ENCODE results near the gene H2BW1.
"Not testable (repeated sequence)": the region's sequence is repeated elsewhere in the genome, so short reads cannot be mapped to it uniquely, and the experiment has no call there.

H2BW1 gene, protein sequence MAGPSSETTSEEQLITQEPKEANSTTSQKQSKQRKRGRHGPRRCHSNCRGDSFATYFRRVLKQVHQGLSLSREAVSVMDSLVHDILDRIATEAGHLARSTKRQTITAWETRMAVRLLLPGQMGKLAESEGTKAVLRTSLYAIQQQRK

DNA sequence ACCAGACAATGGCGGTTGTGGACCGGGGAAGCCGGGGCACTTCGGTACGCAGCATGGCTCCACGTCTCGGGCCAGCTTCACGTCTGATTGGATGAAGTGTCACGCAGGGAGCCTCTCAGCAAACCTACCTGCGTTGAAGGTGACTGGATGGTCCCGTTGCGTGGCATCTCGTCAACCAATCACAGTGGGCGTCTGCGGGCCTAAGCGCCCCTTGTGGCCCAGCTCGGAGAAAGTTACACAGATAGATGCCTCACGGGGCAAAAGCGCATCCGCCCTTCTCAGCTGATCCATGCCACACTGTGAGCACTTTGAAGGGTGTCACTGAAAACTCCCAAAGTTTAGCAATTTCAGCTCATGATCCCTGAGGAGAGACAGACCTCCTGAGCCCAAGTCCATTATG, at the start of gene H2BW1:
TSS of gene H2BW1 (minus strand) at position 103 of the 400 bp plus-strand sequence. CDS start 132 bp downstream, outside the sequence.
- no peaks in the 10 kb centered on the region for H3K4me1 ChIP-seq (ENCODE audit: control insufficient read depth, insufficient read depth, low read length)
- no peak within 1 kb of the TSS for H3K27ac ChIP-seq (ENCODE audit: low read depth, low read length)
- no peaks in the 10 kb centered on the region for H3K27me3 ChIP-seq (ENCODE audit: control insufficient read depth, insufficient read depth, low read length)
- no peak within 1 kb of the TSS for H3K9ac ChIP-seq (ENCODE audit: low read length)
- H3K4me3 ChIP-seq (ENCODE audit: low read length): no peak within 1 kb of the TSS
- H3K36me3 ChIP-seq (ENCODE audit: control insufficient read depth, insufficient read depth, low read length): no peaks in the 10 kb centered on the region

DNA sequence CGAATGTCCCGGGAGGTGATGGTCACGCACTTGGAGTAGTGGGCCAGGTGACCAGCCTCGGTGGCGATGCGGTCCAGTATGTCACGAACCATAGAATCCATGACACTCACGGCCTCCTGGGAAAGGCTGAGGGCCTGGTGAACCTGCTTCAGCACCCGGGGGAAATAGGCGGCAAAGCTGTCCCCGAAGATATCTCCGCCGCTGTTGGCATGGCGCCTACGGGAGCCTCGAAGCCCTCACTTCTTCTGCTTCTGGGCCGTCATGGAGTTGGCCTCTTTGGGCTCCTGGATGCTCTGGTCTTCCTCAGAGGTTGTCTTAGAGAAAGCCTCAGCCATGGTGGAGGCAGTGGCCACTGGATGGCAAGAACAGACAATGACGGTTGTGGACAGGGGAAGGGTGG, 49.1 kb upstream of the H2BW1 start:
- H3K9ac ChIP-seq (ENCODE audit: low read length); H3K36me3 ChIP-seq (ENCODE audit: control insufficient read depth, insufficient read depth, low read length); H3K27ac ChIP-seq (ENCODE audit: low read depth, low read length); H3K4me3 ChIP-seq (ENCODE audit: low read length); H3K27me3 ChIP-seq (ENCODE audit: control insufficient read depth, insufficient read depth, low read length); H3K4me1 ChIP-seq (ENCODE audit: control insufficient read depth, insufficient read depth, low read length): not testable (repeated sequence)

DNA sequence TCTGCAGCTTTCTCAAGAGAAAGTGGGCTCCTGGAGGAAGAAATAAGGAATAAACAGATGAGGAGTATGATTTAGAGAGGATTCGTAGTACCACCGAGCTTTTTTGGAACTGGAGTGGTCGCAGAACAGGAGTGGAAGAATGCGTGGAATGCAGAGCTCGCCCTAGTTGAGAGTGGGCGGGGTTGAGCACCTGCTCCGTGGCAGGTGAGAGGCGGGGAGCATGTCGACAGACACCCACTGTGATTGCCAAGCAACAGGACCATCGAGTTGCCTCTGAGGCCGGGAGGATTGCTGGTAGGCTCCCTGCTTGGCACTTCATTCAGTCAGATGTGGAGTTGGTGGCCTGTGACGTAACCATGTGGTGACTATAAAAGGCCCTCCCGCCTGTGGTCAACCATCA, 41.4 kb upstream of the H2BW1 start:
- not testable (repeated sequence) for H3K9ac ChIP-seq (ENCODE audit: low read length); H3K4me1 ChIP-seq (ENCODE audit: control insufficient read depth, insufficient read depth, low read length); H3K36me3 ChIP-seq (ENCODE audit: control insufficient read depth, insufficient read depth, low read length); H3K27ac ChIP-seq (ENCODE audit: low read depth, low read length); H3K27me3 ChIP-seq (ENCODE audit: control insufficient read depth, insufficient read depth, low read length); H3K4me3 ChIP-seq (ENCODE audit: low read length)

DNA sequence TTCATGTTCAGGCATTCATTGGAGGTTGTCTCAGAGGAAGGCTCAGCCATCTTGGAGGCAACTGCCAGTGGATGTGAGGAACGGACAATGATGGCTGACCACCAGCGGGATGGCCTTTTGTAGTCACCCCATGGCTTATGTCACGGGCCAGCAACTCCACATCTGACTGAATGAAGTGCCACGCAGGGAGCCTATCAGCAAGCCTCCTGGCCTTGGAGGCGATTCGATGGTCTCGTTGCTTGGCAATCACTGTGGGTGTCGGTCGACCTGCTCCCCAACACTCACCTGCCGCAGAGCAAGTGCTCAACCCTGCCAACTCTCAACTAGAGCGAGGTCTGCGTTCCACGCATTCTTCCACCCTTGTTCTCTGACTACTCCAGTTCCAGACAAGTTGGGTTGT, 33.7 kb upstream of the H2BW1 start:
- H3K36me3 ChIP-seq (ENCODE audit: control insufficient read depth, insufficient read depth, low read length): no peaks in the 10 kb centered on the region
- no peaks in the 10 kb centered on the region for H3K27me3 ChIP-seq (ENCODE audit: control insufficient read depth, insufficient read depth, low read length)
- H3K9ac ChIP-seq (ENCODE audit: low read length): no peak overlapping the region
- H3K4me3 ChIP-seq (ENCODE audit: low read length): no peak overlapping the region
- no peaks in the 10 kb centered on the region for H3K4me1 ChIP-seq (ENCODE audit: control insufficient read depth, insufficient read depth, low read length)
- no peak overlapping the region for H3K27ac ChIP-seq (ENCODE audit: low read depth, low read length)

DNA sequence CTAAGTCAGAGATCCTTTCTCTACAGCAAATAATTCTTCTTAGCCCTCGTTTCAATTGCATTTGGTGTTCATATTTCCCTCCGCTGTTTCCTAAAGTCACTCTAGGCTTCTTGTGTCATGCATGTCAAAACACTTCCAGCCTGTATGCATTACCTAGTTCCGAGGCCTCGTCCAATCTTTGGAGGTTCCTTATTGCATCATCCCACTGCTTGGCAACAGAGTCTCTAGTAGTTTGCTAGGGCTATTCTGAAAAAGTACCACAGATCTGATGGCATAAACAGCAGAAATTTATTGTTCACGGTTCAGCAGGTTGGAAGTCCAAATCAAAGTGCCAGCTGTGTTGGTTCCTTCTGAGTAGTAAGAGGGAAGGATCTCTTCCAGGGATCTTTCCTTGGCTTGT, 32.1 kb upstream of the H2BW1 start:
- no peaks in the 10 kb centered on the region for H3K36me3 ChIP-seq (ENCODE audit: control insufficient read depth, insufficient read depth, low read length)
- no peak overlapping the region for H3K9ac ChIP-seq (ENCODE audit: low read length)
- H3K27ac ChIP-seq (ENCODE audit: low read depth, low read length): no peak overlapping the region
- H3K4me3 ChIP-seq (ENCODE audit: low read length): no peak overlapping the region
- H3K4me1 ChIP-seq (ENCODE audit: control insufficient read depth, insufficient read depth, low read length): no peaks in the 10 kb centered on the region
- H3K27me3 ChIP-seq (ENCODE audit: control insufficient read depth, insufficient read depth, low read length): no peaks in the 10 kb centered on the region

DNA sequence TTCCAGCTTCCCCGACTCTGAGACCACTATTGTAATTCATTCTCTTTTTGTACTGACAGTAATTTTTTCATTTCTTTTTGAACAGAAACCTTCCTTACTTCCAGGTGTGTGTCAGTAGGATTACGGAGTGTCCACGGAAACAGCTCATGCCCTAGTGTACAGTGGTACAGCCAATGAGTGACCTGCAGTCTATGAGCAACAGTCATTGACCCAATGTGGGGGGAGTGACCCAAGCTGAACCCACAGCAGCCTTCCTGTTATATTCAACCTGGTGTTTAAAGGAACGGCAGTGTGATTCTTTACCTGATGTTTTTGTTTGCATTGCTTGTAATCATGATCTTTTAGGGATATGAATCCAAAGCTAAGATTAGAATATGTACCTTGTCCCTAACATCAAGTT, 27.5 kb upstream of the H2BW1 start:
- Histone ChIP-seq H3K9ac (ENCODE audit: low read length) (no peak overlapping the region), H3K4me1 (ENCODE audit: control insufficient read depth, insufficient read depth, low read length) (no peaks in the 10 kb centered on the region), H3K4me3 (ENCODE audit: low read length) (no peak overlapping the region), H3K27me3 (ENCODE audit: control insufficient read depth, insufficient read depth, low read length) (no peaks in the 10 kb centered on the region), H3K36me3 (ENCODE audit: control insufficient read depth, insufficient read depth, low read length) (no peaks in the 10 kb centered on the region), H3K27ac (ENCODE audit: low read depth, low read length) (no peak overlapping the region)

DNA sequence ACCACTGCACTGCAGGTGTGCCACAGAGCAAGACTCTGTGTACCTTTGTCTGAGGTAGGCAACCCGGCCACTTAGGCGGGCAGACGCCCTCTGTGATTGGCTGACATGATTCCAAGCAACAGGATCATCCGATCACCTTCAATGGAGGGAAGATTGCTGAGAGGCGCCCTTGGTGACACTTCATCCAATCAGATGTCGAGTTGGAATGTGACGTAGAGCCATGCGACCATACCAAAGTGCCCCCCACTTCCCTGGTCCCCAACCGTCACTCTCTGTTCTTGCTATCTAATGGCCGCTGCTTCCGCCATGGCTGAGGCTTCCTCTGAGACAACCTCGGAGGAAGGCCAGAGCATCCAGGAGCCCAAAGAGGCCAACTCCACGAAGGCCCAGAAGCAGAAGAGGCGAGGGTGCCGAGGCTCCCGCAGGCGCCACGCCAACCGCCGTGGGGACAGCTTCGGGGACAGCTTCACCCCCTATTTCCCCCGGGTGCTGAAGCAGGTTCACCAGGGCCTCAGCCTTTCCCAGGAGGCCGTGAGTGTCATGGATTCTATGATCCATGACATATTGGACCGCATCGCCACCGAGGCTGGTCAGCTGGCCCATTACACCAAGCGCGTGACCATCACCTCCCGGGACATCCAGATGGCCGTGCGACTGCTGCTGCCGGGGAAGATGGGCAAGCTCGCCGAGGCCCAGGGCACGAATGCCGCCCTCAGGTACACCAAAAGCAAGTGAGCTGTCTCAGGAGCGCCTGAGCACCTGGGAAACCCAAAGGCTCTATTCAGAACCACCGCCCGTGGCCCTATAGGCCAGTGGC, 26.4 kb upstream of the H2BW1 start, which contains the start of gene H2BW2:
TSS of gene H2BW2 (plus strand) at position 268 of the 817 bp plus-strand sequence. CDS start at position 307, 39 bp downstream.
- H3K9ac ChIP-seq (ENCODE audit: low read length): no peak within 1 kb of the TSS
- H3K27me3 ChIP-seq (ENCODE audit: control insufficient read depth, insufficient read depth, low read length): no peaks in the 10 kb centered on the region
- no peaks in the 10 kb centered on the region for H3K4me1 ChIP-seq (ENCODE audit: control insufficient read depth, insufficient read depth, low read length)
- H3K27ac ChIP-seq (ENCODE audit: low read depth, low read length): no peak within 1 kb of the TSS
- no peaks in the 10 kb centered on the region for H3K36me3 ChIP-seq (ENCODE audit: control insufficient read depth, insufficient read depth, low read length)
- H3K4me3 ChIP-seq (ENCODE audit: low read length): no peak within 1 kb of the TSS

DNA sequence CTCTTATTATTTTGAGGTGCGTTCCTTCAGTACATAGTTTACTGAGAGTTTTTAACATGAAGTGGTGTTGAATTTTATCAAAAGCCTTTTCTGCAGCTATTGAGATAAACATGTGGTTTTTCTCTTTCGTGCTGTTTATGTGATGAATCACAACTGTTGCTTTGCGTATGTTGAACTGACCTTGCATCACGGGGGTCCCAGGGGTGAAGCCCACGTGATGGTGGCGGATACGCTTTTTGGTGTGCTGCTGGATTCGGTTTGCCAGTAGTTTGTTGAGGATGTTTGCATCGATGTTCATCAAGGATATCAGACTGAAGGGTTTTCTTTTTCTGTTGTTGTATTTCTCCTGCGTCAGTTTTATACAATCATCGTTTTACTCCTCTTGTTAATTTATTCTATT, 4.6 kb upstream of the H2BW1 start:
- H3K9ac ChIP-seq (ENCODE audit: low read length): no peak overlapping the region
- H3K27me3 ChIP-seq (ENCODE audit: control insufficient read depth, insufficient read depth, low read length): no peaks in the 10 kb centered on the region
- H3K36me3 ChIP-seq (ENCODE audit: control insufficient read depth, insufficient read depth, low read length): no peaks in the 10 kb centered on the region
- no peaks in the 10 kb centered on the region for H3K4me1 ChIP-seq (ENCODE audit: control insufficient read depth, insufficient read depth, low read length)
- H3K27ac ChIP-seq (ENCODE audit: low read depth, low read length): no peak overlapping the region
- H3K4me3 ChIP-seq (ENCODE audit: low read length): no peak overlapping the region

DNA sequence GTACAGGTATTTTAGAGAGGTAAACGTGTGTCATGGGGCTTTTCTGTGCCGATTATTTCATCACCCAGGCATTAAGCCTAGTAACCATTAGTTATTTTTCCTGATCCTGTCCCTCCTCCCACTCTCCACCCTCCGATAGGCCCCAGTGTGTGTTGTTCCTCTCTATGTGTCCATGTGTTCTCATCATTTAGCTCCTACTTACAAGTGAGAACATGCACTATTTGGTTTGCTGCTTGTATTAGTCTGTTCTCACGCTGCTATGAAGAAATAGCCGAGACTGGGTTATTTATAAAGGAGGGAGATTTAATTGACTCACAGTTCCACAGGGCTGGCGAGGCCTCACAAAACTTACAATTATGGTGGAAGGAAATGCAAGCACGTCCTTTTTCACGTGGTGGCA, 2.1 kb upstream of the H2BW1 start:
- not testable (repeated sequence) for H3K27me3 ChIP-seq (ENCODE audit: control insufficient read depth, insufficient read depth, low read length); H3K4me1 ChIP-seq (ENCODE audit: control insufficient read depth, insufficient read depth, low read length); H3K27ac ChIP-seq (ENCODE audit: low read depth, low read length); H3K9ac ChIP-seq (ENCODE audit: low read length); H3K4me3 ChIP-seq (ENCODE audit: low read length); H3K36me3 ChIP-seq (ENCODE audit: control insufficient read depth, insufficient read depth, low read length)

DNA sequence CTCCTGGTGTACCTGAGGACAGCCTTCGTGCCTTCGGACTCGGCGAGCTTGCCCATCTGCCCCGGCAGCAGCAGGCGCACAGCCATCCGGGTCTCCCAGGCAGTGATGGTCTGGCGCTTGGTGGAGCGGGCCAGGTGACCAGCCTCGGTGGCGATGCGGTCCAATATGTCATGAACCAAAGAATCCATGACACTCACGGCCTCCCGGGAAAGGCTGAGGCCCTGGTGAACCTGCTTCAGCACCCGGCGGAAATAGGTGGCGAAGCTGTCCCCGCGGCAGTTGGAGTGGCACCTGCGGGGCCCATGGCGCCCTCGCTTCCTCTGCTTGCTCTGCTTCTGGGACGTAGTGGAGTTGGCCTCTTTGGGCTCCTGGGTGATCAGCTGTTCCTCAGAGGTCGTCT, 350 bp downstream of the H2BW1 start:
- H3K27me3 ChIP-seq (ENCODE audit: control insufficient read depth, insufficient read depth, low read length): no peaks in the 10 kb centered on the region
- H3K9ac ChIP-seq (ENCODE audit: low read length): no peak overlapping the region
- no peaks in the 10 kb centered on the region for H3K4me1 ChIP-seq (ENCODE audit: control insufficient read depth, insufficient read depth, low read length)
- no peak overlapping the region for H3K4me3 ChIP-seq (ENCODE audit: low read length)
- H3K27ac ChIP-seq (ENCODE audit: low read depth, low read length): no peak overlapping the region
- no peaks in the 10 kb centered on the region for H3K36me3 ChIP-seq (ENCODE audit: control insufficient read depth, insufficient read depth, low read length)

DNA sequence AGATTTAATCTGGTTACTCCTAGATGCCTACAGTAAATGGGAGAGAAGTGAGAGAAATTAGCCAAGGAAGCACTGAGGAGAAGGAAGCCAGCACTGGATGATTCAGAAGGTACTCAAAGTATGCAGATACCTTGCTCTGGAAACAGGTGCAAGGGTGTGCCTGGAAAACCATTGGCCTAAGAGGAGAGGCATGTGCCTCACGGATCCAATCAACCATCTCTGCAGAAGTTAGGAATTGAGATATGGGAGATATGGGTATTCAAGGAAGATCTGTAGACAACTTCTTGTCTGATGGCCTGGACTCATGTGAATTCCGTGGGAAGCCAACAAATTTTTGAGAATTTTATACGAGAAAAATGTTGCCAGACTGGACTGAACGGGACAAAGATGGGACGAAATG, 4.7 kb downstream of the H2BW1 start:
- Histone ChIP-seq H3K36me3 (ENCODE audit: control insufficient read depth, insufficient read depth, low read length) (no peaks in the 10 kb centered on the region), H3K4me1 (ENCODE audit: control insufficient read depth, insufficient read depth, low read length) (no peaks in the 10 kb centered on the region), H3K9ac (ENCODE audit: low read length) (no peak overlapping the region), H3K4me3 (ENCODE audit: low read length) (no peak overlapping the region), H3K27me3 (ENCODE audit: control insufficient read depth, insufficient read depth, low read length) (no peaks in the 10 kb centered on the region), H3K27ac (ENCODE audit: low read depth, low read length) (no peak overlapping the region)

DNA sequence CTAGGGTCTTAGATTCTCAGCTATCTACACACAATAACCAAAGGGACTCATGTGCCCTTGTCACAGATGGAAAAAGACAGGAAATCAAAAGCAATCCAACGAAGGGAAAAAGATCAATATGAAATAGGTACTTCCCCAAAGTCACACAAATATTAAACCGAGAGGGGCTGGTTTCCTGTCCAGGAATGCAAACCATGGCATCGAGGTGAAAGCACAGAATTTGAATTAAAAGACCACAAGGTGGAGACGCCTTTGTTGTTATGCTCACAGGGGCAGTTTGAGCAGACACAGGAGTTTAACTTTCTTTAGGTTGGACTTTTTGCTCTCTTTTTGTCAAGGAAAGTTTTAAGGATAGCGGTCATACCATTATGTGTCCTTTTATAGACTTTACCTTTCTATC, 14.3 kb downstream of the H2BW1 start:
- H3K4me3 ChIP-seq (ENCODE audit: low read length): no peak overlapping the region
- H3K4me1 ChIP-seq (ENCODE audit: control insufficient read depth, insufficient read depth, low read length): no peaks in the 10 kb centered on the region
- no peaks in the 10 kb centered on the region for H3K36me3 ChIP-seq (ENCODE audit: control insufficient read depth, insufficient read depth, low read length)
- H3K27ac ChIP-seq (ENCODE audit: low read depth, low read length): no peak overlapping the region
- H3K27me3 ChIP-seq (ENCODE audit: control insufficient read depth, insufficient read depth, low read length): no peaks in the 10 kb centered on the region
- H3K9ac ChIP-seq (ENCODE audit: low read length): no peak overlapping the region

DNA sequence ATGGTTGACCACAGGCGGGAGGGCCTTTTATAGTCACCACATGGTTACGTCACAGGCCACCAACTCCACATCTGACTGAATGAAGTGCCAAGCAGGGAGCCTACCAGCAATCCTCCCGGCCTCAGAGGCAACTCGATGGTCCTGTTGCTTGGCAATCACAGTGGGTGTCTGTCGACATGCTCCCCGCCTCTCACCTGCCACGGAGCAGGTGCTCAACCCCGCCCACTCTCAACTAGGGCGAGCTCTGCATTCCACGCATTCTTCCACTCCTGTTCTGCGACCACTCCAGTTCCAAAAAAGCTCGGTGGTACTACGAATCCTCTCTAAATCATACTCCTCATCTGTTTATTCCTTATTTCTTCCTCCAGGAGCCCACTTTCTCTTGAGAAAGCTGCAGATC, 30.0 kb downstream of the H2BW1 start:
- H3K4me3 ChIP-seq (ENCODE audit: low read length); H3K4me1 ChIP-seq (ENCODE audit: control insufficient read depth, insufficient read depth, low read length); H3K27me3 ChIP-seq (ENCODE audit: control insufficient read depth, insufficient read depth, low read length); H3K27ac ChIP-seq (ENCODE audit: low read depth, low read length); H3K36me3 ChIP-seq (ENCODE audit: control insufficient read depth, insufficient read depth, low read length); H3K9ac ChIP-seq (ENCODE audit: low read length): not testable (repeated sequence)
